Activated T-cell treated with anti-CD3 and anti-CD28 coated beads for 48 hours (primary cell): Measurements from ENCODE around the gene DGKA.
"Not testable (repeated sequence)": the region's sequence is repeated elsewhere in the genome, so short reads cannot be mapped to it uniquely, and the experiment has no call there.

Source experiments
- DNase-seq: peaks from one replicate; pipeline ENCODE4 v3.0.0-alpha.2; 2020; ENCODE audit warnings: low read depth

Gene DGKA

GRCh38 chr12:55966408-55967281 is 35.7 kb downstream of the DGKA start, which contains the start of gene CDK2:
CDK2 (plus strand) TSS chr12:55966830; CDS start chr12:55967009, 179 bp downstream.
- DNase-seq = peak; percentile 91

GRCh38 chr12:55969356-55969755 is 38.4 kb downstream of the DGKA start:
- DNase-seq = no peak

GRCh38 chr12:55970775-55971174 is 39.8 kb downstream of the DGKA start:
- DNase-seq = no peak

GRCh38 chr12:55972042-55972441 is 41.1 kb downstream of the DGKA start:
- no peak for DNase-seq

- no peak for DNase-seq
Measured at GRCh38 chr12:55972456-55972855, 41.5 kb downstream of the DGKA start.

GRCh38 chr12:55972911-55973598 is 42.1 kb downstream of the DGKA start:
- DNase-seq = no peak

GRCh38 chr12:55973599-55974307 is 42.8 kb downstream of the DGKA start, which contains the start of gene RAB5B:
RAB5B (plus strand) TSS chr12:55974078; CDS start chr12:55986961, 12,883 bp downstream.
- peak; percentile 93 for DNase-seq

- DNase-seq = no peak
Measured at GRCh38 chr12:55974308-55974730, 43.4 kb downstream of the DGKA start.

GRCh38 chr12:55978393-55978792 is 47.4 kb downstream of the DGKA start:
- DNase-seq = no peak

- DNase-seq = no peak
Measured at GRCh38 chr12:55979069-55979468, 48.1 kb downstream of the DGKA start.

GRCh38 chr12:55981882-55982281 is 50.9 kb downstream of the DGKA start:
- not testable (repeated sequence) for DNase-seq

GRCh38 chr12:55982319-55982936 is 51.5 kb downstream of the DGKA start:
- no peak for DNase-seq

GRCh38 chr12:55983232-55983842 is 52.4 kb downstream of the DGKA start:
- DNase-seq = no peak

GRCh38 chr12:55984861-55985260 is 53.9 kb downstream of the DGKA start:
- no peak for DNase-seq

GRCh38 chr12:55985341-55985740 is 54.4 kb downstream of the DGKA start:
- no peak for DNase-seq

GRCh38 chr12:55985976-55986375 is 55.0 kb downstream of the DGKA start:
- DNase-seq = not testable (repeated sequence)

GRCh38 chr12:55991110-55991509 is 60.1 kb downstream of the DGKA start:
- DNase-seq = no peak

- no peak for DNase-seq
Measured at GRCh38 chr12:55993230-55993853, 62.4 kb downstream of the DGKA start.

GRCh38 chr12:55995366-55995765 is 64.4 kb downstream of the DGKA start:
- no peak for DNase-seq

GRCh38 chr12:55996201-55996714 is 65.3 kb downstream of the DGKA start:
- peak; percentile 50 for DNase-seq
